Kidney (tissue), 14 donors: ENCODE results near the gene FBXO9. TPM values are rescaled to one million over a fixed set of nuclear protein-coding genes. Genes with fewer than 3 reads are reported as not detected.
A peak's percentile ranks its signal among the peaks of the same experiment; 100 is the strongest.

Experiments
- DNase-seq, 5 donors: peaks; one replicate each; pipeline ENCODE4 v3.0.0-alpha.2; 2013 to 2020
- FAIRE-seq: peaks from 2 replicates; lab custom pipeline; 2012; peaks lifted over from hg19 to GRCh38; lab: Jason Lieb, UNC
- H3K27ac ChIP-seq, 2 donors: one replicate each; pipeline ENCODE4 v1.7.0; 2013; ENCODE audit warnings: low read depth in 2 of 2, low read length in 2 of 2, inconsistent platforms in 1 of 2
- H3K27me3 ChIP-seq: one replicate; pipeline ENCODE4 v1.7.1; 2013; ENCODE audit warnings: low read length, inconsistent platforms; ENCODE audit not compliant: control insufficient read depth, insufficient read depth
- H3K36me3 ChIP-seq, 3 donors: one replicate each; pipeline versions ENCODE4 v1.7.0 to v1.7.1; 2013; ENCODE audit warnings: low read length in 3 of 3, control low read depth in 1 of 3, inconsistent platforms in 1 of 3; ENCODE audit not compliant: insufficient read depth in 3 of 3, control insufficient read depth in 2 of 3
- H3K4me1 ChIP-seq, 3 donors: one replicate each; pipeline versions ENCODE4 v1.7.0 to v1.7.1; 2013; ENCODE audit warnings: low read length in 3 of 3, inconsistent platforms in 1 of 3, low read depth in 1 of 3; ENCODE audit not compliant: control insufficient read depth in 2 of 3, insufficient read depth in 2 of 3
- H3K4me3 ChIP-seq, 3 donors: one replicate each; pipeline versions ENCODE4 v1.7.0 to v1.8.1; 2013; ENCODE audit warnings: low read length in 3 of 3, control low read depth in 1 of 3, inconsistent platforms in 1 of 3
- H3K9ac ChIP-seq, 3 donors: one replicate each; pipeline versions ENCODE4 v1.7.0 to v1.7.1; 2013; ENCODE audit warnings: low read length in 3 of 3, control low read depth in 1 of 3, inconsistent platforms in 1 of 3
- H3K9me3 ChIP-seq, 3 donors: one replicate each; pipeline versions ENCODE4 v1.7.0 to v1.7.1; 2013; ENCODE audit warnings: low read length in 3 of 3, control low read depth in 1 of 3, inconsistent platforms in 1 of 3; ENCODE audit not compliant: control insufficient read depth in 2 of 3, insufficient read depth in 1 of 3
- CTCF ChIP-seq: IDR thresholded peaks from 3 replicates; pipeline ENCODE4 v1.5.1; 2012; ENCODE audit warnings: mild to moderate bottlenecking, moderate library complexity, borderline replicate concordance; ENCODE audit not compliant: insufficient read depth; ENCODE audit errors: extremely low read depth
- intact Hi-C: fragments of 100-400 bp; cut with DNase I; formaldehyde crosslinking; loops from one replicate; pipeline ENCODE4 v1.11.1; 2022
- polyA plus RNA-seq: library from polyadenylated mRNA; stranded (reverse); fragments of 350-450 nt; fragmentation: Illumina TruSeq; extraction: RNeasy Lipid Tissue Mini Kit (QIAGEN cat#74804); gene quantifications from one replicate; pipeline ENCODE4 v1.2.3, GENCODE V29; 2014; ENCODE audit warnings: low read depth, low replicate concordance; ENCODE audit not compliant: insufficient read depth
- total RNA-seq: library from RNA; stranded (reverse); fragmentation: NEBNext Ultra II Directional; extraction: Animal tissue kit (Norgen Biotek cat#: 25700); gene quantifications from one replicate; pipeline ENCODE4 v1.2.1, GENCODE V29; 2021
- donor health status: control.
- donor health status: control.
- donor health status: control.
- donor health status: control.
- donor health status: control.
- donor health status: DM: yes; HTN: yes; CAD: no.
- donor health status: Normal renal cell carcinoma (clear cell type).

FBXO9 gene
- total and polyA plus RNA-seq, 2 donors from 2014 or later = 45.2 to 94.7 TPM

GRCh38 chr6:53080813-53081212 lies 15.6 kb downstream of the FBXO9 start:
- H3K27me3 ChIP-seq = no peaks in the 10 kb centered on the region
- intact Hi-C loops = no loop called here

GRCh38 chr6:53086302-53086701 lies 21.1 kb downstream of the FBXO9 start:
- Histone ChIP-seq H3K4me3 (no peak overlapping the region), H3K4me1 (peaks cover 0 to 7% (median 3%) of the 10 kb centered on the region in 3 donors), H3K27ac (no peak overlapping the region), H3K36me3 (peaks cover 2 to 49% (median 23%) of the 10 kb centered on the region in 3 donors), H3K9me3 (no peaks in the 10 kb centered on the region), H3K9ac (no peak overlapping the region), H3K27me3 (no peaks in the 10 kb centered on the region)
- FAIRE-seq (no peak), DNase-seq (no peak)
- TF ChIP-seq CTCF = no peak
- intact Hi-C loops = no loop called here

More at GRCh38 chr6:53080813-53081212, 15.6 kb downstream of the FBXO9 start:
- Histone ChIP-seq H3K9ac (no peak overlapping the region), H3K9me3 (no peaks in the 10 kb centered on the region), H3K4me3 (no peak overlapping the region), H3K4me1 (no peaks in the 10 kb centered on the region), H3K27ac (no peak overlapping the region), H3K36me3 (peaks cover 5 to 65% (median 21%) of the 10 kb centered on the region in 3 donors)
- DNase-seq (no peak), FAIRE-seq (no peak)
- no peak for TF ChIP-seq CTCF

- Histone ChIP-seq H3K9me3 (no peaks in the 10 kb centered on the region), H3K9ac (no peak overlapping the region), H3K4me1 (peaks cover 0 to 7% (median 3%) of the 10 kb centered on the region in 3 donors), H3K27ac (peak overlapping the region in 1 of 2 donors; percentile 27), H3K27me3 (no peaks in the 10 kb centered on the region), H3K36me3 (peaks cover 3 to 50% (median 15%) of the 10 kb centered on the region in 3 donors), H3K4me3 (no peak overlapping the region)
- FAIRE-seq = peak; percentile 37
- DNase-seq = no peak
- intact Hi-C loops = no loop called here
- TF ChIP-seq CTCF = no peak
These were observed 24.7 kb downstream of the FBXO9 start for GRCh38 chr6:53089948-53090347.

- H3K4me3 ChIP-seq = no peak overlapping the region
- H3K27ac ChIP-seq = no peak overlapping the region
- TF ChIP-seq CTCF = no peak
- no peaks in the 10 kb centered on the region for H3K27me3 ChIP-seq
- H3K9me3 ChIP-seq = no peaks in the 10 kb centered on the region
- intact Hi-C loops = no loop called here
- peaks cover 4 to 56% (median 20%) of the 10 kb centered on the region in 3 donors for H3K36me3 ChIP-seq
- no peak for DNase-seq
- peaks cover 0 to 7% (median 3%) of the 10 kb centered on the region in 3 donors for H3K4me1 ChIP-seq
- H3K9ac ChIP-seq = no peak overlapping the region
- no peak for FAIRE-seq
These were observed 25.4 kb downstream of the FBXO9 start for GRCh38 chr6:53090576-53090975.
